Smooth muscle cell (in vitro differentiated cells): ENCODE measurements around the gene ANKRD13B. TPM values are rescaled to one million over a fixed set of nuclear protein-coding genes. Genes with fewer than 3 reads are reported as not detected.

ENCODE experiments used
- DNase-seq: peaks from one replicate; lab custom pipeline; 2025; ENCODE audit not compliant: unreplicated experiment; lab: John Stamatoyannopoulos, UW
- H2AFZ ChIP-seq: fragments of 200-600 bp; sonication (generic); 2 replicates; pipeline ENCODE4 v1.6.0; 2016; ENCODE audit warnings: antibody characterized with exemption, low read depth, mild to moderate bottlenecking
- H3F3A ChIP-seq: fragments of 200-600 bp; sonication (generic); 2 replicates; pipeline ENCODE4 v1.6.0; 2017; ENCODE audit warnings: antibody characterized with exemption, low read depth
- H3K27ac ChIP-seq: fragments of 200-600 bp; sonication (generic); 2 replicates; pipeline ENCODE4 v1.5.1; 2016; ENCODE audit warnings: low read depth, mild to moderate bottlenecking
- H3K27me3 ChIP-seq: fragments of 200-600 bp; sonication (generic); 2 replicates; pipeline ENCODE4 v1.6.1; 2016; ENCODE audit warnings: low read depth, mild to moderate bottlenecking
- H3K36me3 ChIP-seq: fragments of 200-600 bp; sonication (generic); 2 replicates; pipeline ENCODE4 v1.5.1; 2016; ENCODE audit warnings: low read depth
- H3K4me1 ChIP-seq: fragments of 200-600 bp; sonication (generic); 2 replicates; pipeline ENCODE4 v1.5.1; 2016; ENCODE audit warnings: low read depth
- H3K4me2 ChIP-seq: fragments of 200-600 bp; sonication (generic); 2 replicates; pipeline ENCODE4 v1.6.0; 2016; ENCODE audit warnings: mild to moderate bottlenecking
- H3K4me3 ChIP-seq: fragments of 200-600 bp; sonication (generic); 2 replicates; pipeline ENCODE4 v1.5.1; 2016; ENCODE audit warnings: mild to moderate bottlenecking
- H3K79me2 ChIP-seq: fragments of 200-600 bp; sonication (generic); 2 replicates; pipeline ENCODE4 v1.6.0; 2016; ENCODE audit warnings: low read depth, mild to moderate bottlenecking
- H3K9ac ChIP-seq: fragments of 200-600 bp; sonication (generic); 2 replicates; pipeline ENCODE4 v1.6.0; 2016; ENCODE audit warnings: low read depth
- H3K9me3 ChIP-seq: fragments of 200-600 bp; sonication (generic); replicated peaks from 2 replicates; pipeline ENCODE4 v1.5.1; 2016; ENCODE audit warnings: low read depth
- H4K20me1 ChIP-seq: fragments of 200-600 bp; sonication (generic); 2 replicates; pipeline ENCODE4 v1.6.0; 2016; ENCODE audit warnings: low read depth
- WGBS: methylation state at CpG from one replicate; pipeline ENCODE4 v1.1.7; 2016; ENCODE audit warnings: low lambda C conversion rate; 5-methylcytosine and 5-hydroxymethylcytosine counted together
- polyA plus RNA-seq: library from polyadenylated mRNA; unstranded; fragments of >200 nt; fragmentation: Nextera tagmentation; extraction: Ambion mirVana; gene quantifications from 2 replicates; pipeline ENCODE4 v1.2.1, GENCODE V29; 2016
- total RNA-seq: library from RNA; depleted of rRNA; stranded (reverse); fragments of >200 nt; gene quantifications from 2 replicates; pipeline ENCODE4 v1.2.3, GENCODE V29; 2014
- TF ChIP-seq, protein P1 (sequence below): fragments of 200-600 bp; sonication (generic); IDR thresholded peaks from 2 replicates; pipeline ENCODE4 v1.5.1; 2017; ENCODE audit warnings: borderline replicate concordance, mild to moderate bottlenecking, antibody characterized with exemption; ENCODE audit not compliant: insufficient read depth, poor library complexity, severe bottlenecking

ANKRD13B gene
- total and polyA plus RNA-seq, 2 experiments from 2014 or later, result 3.6 to 6.8 TPM

DNA sequence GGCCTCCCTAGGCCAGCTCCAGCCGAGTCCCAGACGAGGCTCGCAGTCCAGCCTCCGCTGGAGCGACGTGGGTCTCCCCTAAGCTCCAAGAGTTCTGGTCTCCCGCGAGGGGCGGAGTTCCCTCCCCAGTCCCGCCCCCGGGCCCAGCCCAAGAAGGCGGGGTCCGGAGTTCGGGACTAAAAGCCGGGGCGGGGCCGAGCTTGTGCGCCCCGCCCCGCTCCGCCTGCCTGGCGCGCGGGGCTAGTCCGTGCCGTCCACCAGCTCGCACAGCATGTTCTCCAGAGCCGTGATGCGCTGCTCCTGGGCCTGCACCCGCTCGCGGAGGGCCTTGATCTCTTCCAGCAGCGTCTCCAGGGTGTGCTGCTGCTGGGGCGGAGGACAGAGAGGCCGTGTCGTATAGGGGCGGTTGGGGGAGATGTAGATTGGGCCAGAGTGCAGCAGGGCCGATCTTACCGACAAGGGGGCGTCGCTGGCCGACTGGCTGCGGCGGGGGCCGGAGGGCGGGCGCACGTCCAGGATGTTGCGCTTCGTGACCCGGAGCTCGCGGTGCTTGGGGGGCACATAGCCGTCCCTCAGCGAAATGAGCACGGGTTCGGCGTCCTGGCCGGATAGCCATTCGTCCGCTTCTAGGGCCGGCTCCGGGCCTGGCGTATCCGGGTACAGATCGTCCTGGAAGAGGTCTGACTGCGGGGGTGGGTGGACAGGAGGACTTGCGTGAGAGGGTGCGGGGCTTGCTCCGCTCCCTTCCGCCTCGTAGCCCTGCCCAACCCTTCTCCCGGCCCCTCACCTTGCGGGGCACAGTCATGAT is 22.8 kb downstream of the ANKRD13B start:
- no peaks in the 10 kb centered on the region for H3F3A ChIP-seq
- peak; percentile 28 for DNase-seq
- peak overlapping the region; percentile 43 for H3K4me3 ChIP-seq
- WGBS, result 4% methylated on average over 57 of the region's 74 CpGs
- no peak overlapping the region for H3K9ac ChIP-seq
- H3K79me2 ChIP-seq, result no peaks in the 10 kb centered on the region
- no peaks in the 10 kb centered on the region for H3K9me3 ChIP-seq
- no peaks in the 10 kb centered on the region for H3K36me3 ChIP-seq
- peaks cover 26% of the 10 kb centered on the region for H3K27me3 ChIP-seq
- peaks cover 31% of the 10 kb centered on the region for H3K4me1 ChIP-seq
- H3K27ac ChIP-seq, result no peak overlapping the region
- H2AFZ ChIP-seq, result no peak overlapping the region
- peak overlapping the region; percentile 80 for H3K4me2 ChIP-seq
- H4K20me1 ChIP-seq, result no peaks in the 10 kb centered on the region
- TF ChIP-seq, protein P1, sequence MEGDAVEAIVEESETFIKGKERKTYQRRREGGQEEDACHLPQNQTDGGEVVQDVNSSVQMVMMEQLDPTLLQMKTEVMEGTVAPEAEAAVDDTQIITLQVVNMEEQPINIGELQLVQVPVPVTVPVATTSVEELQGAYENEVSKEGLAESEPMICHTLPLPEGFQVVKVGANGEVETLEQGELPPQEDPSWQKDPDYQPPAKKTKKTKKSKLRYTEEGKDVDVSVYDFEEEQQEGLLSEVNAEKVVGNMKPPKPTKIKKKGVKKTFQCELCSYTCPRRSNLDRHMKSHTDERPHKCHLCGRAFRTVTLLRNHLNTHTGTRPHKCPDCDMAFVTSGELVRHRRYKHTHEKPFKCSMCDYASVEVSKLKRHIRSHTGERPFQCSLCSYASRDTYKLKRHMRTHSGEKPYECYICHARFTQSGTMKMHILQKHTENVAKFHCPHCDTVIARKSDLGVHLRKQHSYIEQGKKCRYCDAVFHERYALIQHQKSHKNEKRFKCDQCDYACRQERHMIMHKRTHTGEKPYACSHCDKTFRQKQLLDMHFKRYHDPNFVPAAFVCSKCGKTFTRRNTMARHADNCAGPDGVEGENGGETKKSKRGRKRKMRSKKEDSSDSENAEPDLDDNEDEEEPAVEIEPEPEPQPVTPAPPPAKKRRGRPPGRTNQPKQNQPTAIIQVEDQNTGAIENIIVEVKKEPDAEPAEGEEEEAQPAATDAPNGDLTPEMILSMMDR, result no peak

DNA sequence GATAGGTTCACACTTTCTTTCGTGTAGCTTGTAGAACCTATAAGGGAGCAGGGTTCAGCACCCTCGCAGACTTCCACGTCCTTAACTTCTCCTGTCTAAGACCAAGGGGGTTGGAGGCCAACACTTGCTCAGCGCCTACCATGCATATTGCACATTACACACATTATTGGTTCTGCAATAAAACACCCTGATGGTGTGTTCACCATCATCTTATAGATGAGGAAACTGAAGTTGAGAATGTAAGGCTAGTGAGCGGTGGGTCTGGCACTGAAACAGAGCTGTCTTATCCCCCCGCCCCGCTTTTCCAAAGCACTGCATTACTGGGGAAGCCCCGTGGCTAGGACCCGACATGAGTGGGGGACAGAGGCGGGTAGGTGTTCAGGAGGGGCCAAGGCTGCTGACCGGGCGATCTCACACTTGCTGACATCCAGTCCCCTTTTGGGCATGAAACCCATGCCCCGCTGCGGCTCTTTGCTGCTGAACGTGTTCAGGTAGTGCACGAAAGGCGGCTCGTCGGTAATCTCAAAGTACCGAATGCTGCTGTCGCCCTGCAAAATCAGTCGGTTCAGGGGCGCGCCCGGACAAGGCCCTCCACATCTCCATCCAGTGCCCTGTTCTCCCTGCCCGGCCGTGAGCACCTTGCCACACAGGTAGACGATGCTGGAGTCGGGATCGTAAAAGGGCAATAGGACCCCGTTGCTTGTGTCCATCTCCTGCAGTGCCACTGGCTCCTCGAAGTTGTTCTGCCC is 23.5 kb downstream of the ANKRD13B start:
- Histone ChIP-seq H3K27ac (no peak overlapping the region), H3F3A (no peaks in the 10 kb centered on the region), H4K20me1 (no peaks in the 10 kb centered on the region), H3K4me1 (peaks cover 31% of the 10 kb centered on the region), H3K4me3 (peak overlapping the region; percentile 43), H3K9me3 (no peaks in the 10 kb centered on the region), H3K4me2 (peak overlapping the region; percentile 80), H2AFZ (no peak overlapping the region), H3K79me2 (no peaks in the 10 kb centered on the region), H3K9ac (no peak overlapping the region), H3K36me3 (no peaks in the 10 kb centered on the region), H3K27me3 (peaks cover 26% of the 10 kb centered on the region)
- 57% methylated on average over 32 of the region's 32 CpGs for WGBS
- DNase-seq, result no peak
- TF ChIP-seq, protein P1, result no peak

DNA sequence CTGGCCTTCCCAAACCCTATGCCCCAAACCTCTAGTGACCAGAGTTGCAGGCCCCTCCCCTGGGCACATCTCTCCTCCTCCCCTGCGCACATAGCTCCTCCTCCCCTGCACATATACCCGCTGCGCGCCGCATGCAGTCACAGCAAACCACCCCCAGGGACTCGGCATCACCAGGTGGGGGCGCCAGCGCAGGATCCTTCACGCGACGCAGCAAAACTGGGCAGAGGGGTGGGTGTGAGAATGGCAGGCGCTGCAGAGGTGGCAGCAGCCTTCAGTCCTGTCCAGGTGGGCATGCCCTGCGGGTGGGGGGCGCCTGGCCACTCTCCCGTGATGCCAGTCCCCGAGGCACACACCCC is 24.2 kb downstream of the ANKRD13B start:
- Histone ChIP-seq H4K20me1 (no peaks in the 10 kb centered on the region), H3K4me2 (peak overlapping the region; percentile 78), H3K9ac (no peak overlapping the region), H3K4me3 (no peak overlapping the region), H3K9me3 (no peaks in the 10 kb centered on the region), H3F3A (no peaks in the 10 kb centered on the region), H2AFZ (no peak overlapping the region), H3K27ac (no peak overlapping the region), H3K79me2 (no peaks in the 10 kb centered on the region), H3K36me3 (no peaks in the 10 kb centered on the region), H3K4me1 (peaks cover 31% of the 10 kb centered on the region), H3K27me3 (peaks cover 26% of the 10 kb centered on the region)
- TF ChIP-seq, protein P1, result peak; percentile 51
- WGBS, result 6% methylated on average over 15 of the region's 16 CpGs
- DNase-seq, result no peak
